HG02870 (cell line): Measurements from ENCODE around the gene GABRR3.

Experiments used
- ATAC-seq: cut with Tn5 transposase; IDR thresholded peaks from one replicate; pipeline ENCODE4 v1.9.1; 2021; ENCODE audit warnings: mild to moderate bottlenecking, moderate library complexity; ENCODE audit not compliant: unreplicated experiment

GABRR3 gene

DNA sequence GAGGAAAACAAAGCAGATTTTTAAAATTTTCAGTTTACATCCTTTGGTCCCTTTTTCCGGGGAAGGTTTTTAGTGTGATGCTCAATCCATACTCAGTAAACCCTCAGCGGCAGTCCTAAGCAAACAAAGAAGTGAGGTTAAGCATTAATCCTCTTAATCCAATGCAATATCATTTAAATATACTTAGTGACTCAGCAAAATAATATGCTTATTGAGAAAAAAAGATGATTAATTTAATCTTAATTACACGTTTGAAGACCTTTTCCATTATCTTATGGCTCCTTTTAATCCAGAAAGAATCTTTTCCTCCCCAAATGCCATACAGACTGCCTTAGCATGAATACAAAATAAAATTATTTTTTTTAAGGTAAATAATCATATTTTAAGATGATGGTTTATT is at the start of gene GABRR3:
Gene GABRR3 (minus strand): TSS at position 108 of the 400 bp plus-strand sequence. CDS start 328 bp downstream, outside the sequence.
- ATAC-seq: no peak

DNA sequence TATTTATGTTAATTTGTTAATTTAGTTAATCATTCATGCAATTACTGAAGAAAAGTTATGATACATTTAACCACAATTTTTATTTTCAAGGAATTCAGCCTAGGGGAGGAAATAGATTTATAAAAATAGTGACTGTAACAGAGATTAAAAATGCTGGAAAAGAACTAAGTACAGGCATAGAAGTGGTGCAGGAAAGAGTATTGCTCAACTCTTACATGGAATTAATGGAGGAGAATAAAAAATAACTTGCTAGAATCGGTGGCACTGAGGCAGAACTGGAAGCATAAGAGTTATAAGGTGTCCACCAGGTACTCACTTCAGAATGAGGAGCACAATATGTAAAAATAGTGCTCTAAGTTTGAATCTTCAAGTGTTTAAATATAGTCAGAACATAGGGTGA is 38.4 kb upstream of the GABRR3 start:
- no peak for ATAC-seq

GRCh38 chr3:98070840-98071239 is 35.7 kb upstream of the GABRR3 start:
- ATAC-seq: no peak

DNA sequence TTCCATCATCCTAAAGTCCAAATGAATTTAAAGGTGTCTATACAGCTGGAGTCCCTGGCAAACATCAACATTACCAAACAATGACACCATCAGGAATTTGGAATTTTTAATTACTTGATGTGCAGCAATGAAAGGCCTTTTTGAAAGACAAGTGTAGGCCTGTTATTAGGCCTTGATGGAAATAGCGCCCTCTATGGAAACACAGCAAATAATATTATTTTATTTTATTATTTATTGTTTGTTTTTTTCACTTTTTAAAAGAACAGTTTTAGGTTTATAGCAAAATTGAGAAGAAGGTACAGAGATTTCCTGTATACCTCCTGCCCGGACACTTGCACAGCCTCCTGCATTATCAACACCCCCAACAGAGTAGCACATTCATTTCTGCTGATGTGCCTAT is 33.7 kb upstream of the GABRR3 start:
- ATAC-seq: no peak

DNA sequence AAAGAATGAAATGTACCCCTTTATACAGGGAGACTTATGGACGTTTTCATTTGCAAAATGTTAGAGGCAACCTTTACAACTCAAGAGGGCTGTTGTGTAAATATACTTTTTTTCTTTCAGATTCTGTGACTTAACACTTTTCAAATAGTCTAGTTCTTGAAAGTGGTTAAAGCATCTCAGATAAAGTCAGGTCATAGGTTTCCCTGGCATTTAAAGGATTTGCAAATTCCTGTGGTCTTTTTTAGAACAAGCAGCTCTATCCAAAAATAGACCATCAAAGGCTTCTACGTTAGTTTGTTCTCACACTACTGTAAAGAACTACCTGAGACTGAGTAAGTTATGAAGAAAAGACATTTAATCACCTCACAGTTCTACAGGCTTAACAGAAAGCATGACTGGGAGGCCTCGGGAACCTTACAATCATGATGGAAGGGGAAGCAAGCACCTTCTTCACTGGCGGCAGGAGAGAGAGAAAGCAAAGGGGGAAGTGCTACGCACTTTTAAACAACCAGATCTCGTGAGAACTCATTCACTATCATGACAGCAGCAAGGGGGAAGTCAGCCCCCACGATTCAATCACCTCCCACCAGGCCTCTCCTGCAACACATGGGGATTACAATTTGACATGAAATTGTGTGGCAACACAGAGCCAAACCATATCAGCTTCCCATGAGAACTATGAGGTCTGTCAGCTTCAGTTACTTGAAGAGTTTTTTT is 23.3 kb upstream of the GABRR3 start:
- no peak for ATAC-seq

GRCh38 chr3:98057631-98058030 is 22.5 kb upstream of the GABRR3 start:
- no peak for ATAC-seq

GRCh38 chr3:98056035-98056434 is 20.9 kb upstream of the GABRR3 start:
- ATAC-seq: no peak

DNA sequence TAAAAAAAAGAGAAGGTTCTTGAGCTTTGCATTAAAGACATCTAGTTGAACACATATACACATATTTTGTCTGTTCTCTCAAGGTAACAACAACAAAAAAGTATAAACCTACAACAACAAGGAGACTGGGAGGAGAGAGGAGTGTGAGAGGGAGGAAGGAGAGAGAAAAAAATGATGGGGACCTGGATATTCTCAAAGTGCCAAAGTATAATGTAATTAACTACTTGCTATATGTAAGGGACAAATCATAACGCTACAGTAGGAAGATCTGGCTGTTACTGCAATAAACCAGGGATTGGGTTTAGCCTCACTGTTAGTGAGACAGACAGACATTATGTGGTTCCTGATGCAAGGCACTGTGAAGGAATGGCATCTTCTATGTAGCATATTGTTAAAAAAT is 14.2 kb upstream of the GABRR3 start:
- no peak for ATAC-seq

DNA sequence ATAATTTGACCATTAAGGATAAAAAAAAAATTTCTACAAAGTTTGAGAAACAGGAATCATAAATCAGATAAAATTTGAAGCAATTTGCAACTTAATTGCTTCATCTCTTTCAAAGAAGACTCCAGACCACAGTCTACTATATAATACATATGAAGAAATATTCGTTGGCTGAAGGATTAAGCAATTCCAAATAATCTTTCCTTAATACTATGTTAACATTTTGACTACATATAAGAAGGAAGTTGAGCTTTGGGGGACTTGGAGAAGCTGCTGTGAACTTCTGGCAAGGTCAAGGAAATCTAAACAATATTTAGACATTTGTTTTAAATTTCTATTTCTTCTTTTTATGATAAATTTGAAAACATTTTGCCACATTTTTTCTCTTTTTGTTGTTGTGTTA is 13.5 kb upstream of the GABRR3 start:
- ATAC-seq: no peak

GRCh38 chr3:98041350-98041749 is 6.2 kb upstream of the GABRR3 start:
- no peak for ATAC-seq

DNA sequence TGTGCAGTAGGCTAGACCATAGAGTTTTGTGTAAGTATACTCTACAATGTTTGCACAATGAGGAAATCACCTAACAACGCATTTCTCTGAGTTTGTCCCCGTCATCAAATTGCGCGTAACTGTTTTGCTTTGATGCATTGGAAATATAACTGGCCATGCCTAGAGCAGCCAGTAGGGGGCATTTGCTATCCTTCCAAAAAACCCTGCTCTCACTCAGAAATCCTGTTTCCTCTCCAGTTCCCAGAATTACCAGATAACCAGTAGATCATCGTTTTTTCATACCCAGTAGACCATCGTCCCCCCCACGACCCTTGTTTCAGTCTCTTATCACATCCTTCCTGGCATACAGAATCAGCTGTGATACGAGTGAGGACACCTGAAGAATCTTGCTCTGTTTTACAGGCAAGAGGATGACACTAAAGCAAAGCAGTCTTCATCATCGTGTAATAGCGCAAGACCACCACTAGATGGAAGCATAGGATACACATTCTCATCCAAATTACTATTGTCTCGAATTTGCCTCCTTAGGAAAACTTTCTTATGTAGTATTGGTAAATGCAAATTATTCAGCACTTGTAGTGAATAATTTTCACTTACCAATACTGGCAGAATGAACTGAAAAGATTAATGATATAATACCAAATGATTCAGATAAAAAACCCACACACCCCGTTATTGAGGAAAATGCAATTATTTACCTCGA is 4.4 kb upstream of the GABRR3 start:
- peak; percentile 91 for ATAC-seq

DNA sequence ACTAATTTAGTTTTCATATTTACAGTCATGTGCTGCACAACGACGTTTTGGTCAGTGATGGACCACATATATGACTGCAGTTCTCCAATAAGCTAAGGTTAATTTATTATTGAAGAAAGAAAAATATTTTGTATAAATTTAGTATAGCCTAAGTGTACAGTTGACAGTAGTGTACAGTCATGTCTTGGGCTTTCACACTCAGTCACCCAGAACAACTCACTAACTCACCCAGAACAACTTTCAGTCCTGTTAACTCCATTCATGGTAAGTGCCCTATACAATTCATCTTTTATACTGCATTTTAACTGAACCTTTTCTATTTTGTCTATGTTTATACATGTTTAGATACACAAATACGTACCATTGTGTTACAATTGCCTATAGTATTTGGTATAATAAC is 3.8 kb upstream of the GABRR3 start:
- peak; percentile 29 for ATAC-seq

- ATAC-seq: no peak
These were observed 3.2 kb upstream of the GABRR3 start for GRCh38 chr3:98038286-98038685.

GRCh38 chr3:98034486-98034885 is 629 bp downstream of the GABRR3 start:
- no peak for ATAC-seq

DNA sequence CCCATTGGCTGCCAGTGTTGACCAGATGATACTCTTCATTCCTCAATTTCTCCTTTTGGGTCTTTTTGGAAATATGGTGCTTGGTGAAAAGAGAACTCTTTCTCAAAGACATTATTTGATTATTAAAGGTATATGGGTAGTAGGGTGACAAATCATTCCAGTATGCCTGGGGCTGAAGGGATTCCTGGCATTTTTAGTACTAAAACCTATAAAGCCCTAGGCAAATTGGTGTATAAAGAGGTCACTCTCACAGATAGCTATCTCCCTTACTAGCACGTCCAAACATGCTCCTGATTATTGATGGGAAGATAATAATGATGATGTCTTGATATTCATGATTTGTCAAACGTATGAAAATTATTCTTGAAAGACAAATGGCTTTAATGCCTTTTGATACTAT is 1.1 kb downstream of the GABRR3 start:
- ATAC-seq: no peak

DNA sequence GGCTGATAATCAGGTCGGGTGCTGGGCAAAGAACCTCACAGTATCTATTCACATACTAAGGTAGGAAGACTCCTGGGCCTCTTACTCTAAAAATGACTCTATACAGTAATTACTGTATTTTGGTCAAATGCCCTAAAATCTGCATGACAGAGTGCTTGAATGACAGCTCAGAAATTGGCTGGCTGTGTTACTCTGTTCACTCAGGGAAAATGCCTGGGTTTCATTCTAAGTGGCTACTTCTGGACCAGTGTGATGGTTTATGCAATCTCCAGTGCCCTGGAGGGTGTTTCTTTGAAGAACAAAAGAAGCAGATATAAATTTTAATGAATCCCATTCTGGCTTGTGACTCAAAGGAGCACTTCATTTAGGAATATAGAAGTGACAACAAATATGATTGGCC is 2.2 kb downstream of the GABRR3 start:
- no peak for ATAC-seq

DNA sequence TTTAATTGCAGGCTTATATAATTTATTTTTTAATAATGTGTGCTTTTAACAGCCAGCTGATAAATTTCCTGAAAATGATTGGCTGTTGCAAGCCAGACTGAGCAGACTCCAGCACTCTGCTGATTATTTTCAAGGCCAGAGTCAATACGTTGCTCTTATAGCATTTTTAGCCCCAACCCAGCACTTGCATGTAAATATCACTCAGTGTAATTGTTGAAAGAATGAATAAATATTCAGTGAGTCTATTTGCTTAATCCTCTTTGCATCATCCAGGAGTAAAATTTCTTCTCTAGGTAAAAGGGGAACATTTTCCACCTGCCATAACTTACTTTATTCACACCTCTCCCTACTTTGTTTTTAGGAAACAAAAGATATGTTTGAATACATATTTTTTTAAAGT is 2.9 kb downstream of the GABRR3 start:
- ATAC-seq: no peak

DNA sequence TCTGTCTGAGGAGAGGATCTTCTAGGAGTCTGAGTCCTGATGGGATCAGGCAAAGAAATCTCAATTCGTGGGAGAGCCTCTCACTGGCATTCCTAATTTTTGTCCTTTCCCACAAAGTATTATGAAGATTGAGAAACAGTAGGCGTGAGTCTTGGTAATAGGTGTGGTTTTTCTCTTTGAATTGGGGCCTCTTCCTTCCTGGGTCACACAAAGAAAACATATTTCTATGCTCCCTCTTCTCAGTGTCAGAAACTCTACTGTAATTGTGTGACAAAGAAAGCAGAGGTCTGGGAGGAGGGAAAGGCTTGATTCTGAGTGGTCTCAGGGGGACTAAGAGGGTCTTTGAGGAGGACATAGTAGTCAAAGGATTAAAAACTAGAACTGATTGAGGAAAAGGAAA is 6.0 kb downstream of the GABRR3 start:
- no peak for ATAC-seq

GRCh38 chr3:98027085-98027446 is 8.0 kb downstream of the GABRR3 start:
- no peak for ATAC-seq

DNA sequence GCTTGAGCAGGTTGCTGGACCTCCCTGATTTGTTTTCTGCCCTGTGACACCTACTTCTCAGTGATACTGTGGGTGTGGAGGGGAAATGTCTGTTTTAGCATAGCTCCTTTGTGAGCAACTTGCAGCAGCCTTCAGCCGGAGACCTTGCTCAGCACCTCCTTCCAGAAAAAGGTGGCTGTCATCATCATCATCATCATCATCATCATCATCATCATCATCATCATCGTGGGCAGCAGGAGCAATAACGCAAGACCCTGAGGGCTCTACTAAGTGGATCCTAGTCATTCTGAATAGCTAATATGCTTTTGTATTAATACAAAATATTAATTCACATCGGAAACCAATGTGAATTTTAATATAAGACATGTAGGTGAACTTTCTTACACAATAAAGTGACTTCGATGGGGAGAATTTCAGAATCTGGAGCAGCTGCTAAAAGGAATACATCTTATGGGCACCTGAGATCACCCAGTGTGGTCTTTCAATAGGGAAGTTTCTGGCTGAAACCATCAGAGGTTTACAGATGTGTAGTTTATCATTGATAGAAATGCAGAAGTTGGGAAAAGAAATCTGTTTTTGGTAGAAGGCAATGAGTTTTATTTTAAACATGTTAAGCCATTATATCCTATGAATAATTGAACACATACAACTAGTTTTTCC is 8.6 kb downstream of the GABRR3 start:
- ATAC-seq: no peak

DNA sequence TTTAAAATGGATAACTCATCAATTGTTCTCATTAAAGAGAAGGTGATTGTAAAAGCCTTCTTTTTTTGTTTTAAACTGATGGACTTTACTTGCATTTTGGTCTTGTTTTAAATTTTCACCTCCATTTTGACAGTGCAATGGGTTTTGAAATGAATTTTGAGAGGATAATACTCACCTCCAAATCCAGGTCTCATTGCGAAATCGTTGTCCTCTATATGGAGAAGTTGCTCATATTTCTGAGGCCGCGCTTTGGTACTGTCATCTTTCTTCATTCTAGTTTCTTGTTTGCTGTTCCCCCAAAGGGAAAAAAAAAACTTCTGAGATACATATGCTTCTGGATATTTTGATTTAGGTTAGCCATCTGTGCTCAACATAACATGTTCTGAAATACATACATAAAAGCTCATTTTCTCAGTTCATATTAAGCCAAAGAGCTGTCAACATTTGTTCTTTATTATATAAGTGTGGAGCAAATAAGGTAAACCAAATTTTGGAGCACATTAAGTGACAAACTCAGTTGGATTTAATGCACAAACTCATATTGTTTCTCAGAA is 9.6 kb downstream of the GABRR3 start:
- ATAC-seq: no peak
